ENCODE measurements around the gene HPX.

HPX gene

GRCh38 chr11:6459099-6459450, 18.3 kb upstream of the HPX start:
- no peak for DNase-seq (ENCODE audit: low read depth in 1 of 2, low spot score in 1 of 2)

GRCh38 chr11:6458352-6459098, 17.7 kb upstream of the HPX start:
- DNase-seq (ENCODE audit: low read depth in 1 of 2, low spot score in 1 of 2), result no peak

GRCh38 chr11:6457581-6458320, 17.0 kb upstream of the HPX start:
- no peak for DNase-seq (ENCODE audit: low read depth in 1 of 2, low spot score in 1 of 2)

DNA sequence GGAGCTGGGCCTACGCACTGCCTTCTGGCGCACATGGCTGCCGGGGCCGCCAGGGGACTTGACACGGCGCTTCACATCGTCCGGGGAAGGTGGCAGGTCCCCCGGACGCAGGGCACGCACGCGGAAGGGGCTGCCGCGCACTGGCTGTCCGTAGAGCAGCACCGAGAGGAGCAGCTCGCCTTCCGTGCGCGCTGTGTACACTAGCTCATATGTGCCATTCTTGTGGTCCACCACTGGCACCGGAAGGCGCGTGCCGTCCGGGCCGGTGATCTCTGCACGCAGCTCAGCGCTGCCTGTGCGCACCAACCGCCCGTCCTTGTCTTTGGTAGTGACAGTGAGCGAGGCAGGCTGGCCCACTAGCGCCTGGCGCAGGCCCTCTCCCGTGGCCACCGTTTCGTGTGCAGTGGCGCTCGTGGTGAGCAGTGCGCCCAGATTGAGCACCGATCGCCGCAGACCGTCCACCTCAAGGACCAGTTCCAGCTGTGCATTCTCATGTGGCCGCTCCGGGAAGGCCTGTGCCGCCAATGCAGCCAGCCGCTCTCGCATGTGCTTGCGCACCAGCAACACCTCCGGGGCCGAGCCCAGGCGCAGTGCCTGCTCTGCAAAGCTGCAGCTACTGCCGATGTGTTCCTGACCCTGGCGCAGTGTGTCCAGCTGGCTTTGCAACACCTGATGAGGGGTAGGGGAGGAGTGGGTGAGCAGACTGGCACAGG, 15.7 kb upstream of the HPX start:
- DNase-seq (ENCODE audit: low read depth in 1 of 2, low spot score in 1 of 2), result no peak

DNA sequence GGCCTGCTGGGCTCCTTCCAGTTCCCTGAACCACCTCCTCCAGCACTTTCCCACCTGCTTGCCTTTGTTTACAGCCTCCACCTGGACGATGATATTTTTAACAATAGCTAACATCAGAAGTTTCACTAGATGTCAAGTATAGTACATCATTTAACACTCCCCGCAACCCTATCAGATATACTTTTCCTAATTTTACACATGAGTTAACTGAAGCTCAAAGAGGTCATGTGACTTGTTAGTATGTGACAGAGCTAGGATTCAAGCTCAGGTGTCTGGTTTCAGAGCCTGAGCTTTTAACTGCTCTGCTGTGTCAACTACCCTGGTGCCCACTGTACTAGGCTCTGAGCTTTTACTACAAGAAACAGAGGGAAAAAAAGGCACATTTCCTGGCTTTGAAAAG, 14.3 kb upstream of the HPX start:
- DNase-seq (ENCODE audit: low read depth in 1 of 2, low spot score in 1 of 2), result no peak

- no peak for DNase-seq (ENCODE audit: low read depth in 1 of 2, low spot score in 1 of 2)
These were observed 12.4 kb upstream of the HPX start for GRCh38 chr11:6453152-6453551.

- no peak for DNase-seq (ENCODE audit: low read depth in 1 of 2, low spot score in 1 of 2)
These were observed 11.4 kb upstream of the HPX start for GRCh38 chr11:6452219-6452618.

DNA sequence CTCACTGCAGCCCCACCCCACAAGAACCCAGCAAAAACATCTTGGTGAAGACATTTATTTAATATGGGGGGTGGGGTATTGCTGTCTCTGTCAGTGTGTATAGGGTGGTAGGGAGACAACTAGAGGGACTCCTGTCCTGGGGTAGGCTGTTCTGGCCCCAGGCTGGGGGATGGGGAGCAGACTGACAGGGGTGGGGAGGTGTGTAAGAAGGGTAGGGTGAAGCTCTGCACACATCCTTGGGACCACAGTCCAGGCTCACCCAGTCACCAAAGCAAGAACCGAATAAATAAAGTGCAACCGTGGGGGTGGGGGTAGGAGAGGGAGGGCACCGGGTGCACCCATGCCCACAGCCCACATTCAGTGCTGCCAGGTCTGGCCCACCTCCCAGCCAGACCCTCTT, 7.8 kb upstream of the HPX start:
- no peak for DNase-seq (ENCODE audit: low read depth in 1 of 2, low spot score in 1 of 2)

DNA sequence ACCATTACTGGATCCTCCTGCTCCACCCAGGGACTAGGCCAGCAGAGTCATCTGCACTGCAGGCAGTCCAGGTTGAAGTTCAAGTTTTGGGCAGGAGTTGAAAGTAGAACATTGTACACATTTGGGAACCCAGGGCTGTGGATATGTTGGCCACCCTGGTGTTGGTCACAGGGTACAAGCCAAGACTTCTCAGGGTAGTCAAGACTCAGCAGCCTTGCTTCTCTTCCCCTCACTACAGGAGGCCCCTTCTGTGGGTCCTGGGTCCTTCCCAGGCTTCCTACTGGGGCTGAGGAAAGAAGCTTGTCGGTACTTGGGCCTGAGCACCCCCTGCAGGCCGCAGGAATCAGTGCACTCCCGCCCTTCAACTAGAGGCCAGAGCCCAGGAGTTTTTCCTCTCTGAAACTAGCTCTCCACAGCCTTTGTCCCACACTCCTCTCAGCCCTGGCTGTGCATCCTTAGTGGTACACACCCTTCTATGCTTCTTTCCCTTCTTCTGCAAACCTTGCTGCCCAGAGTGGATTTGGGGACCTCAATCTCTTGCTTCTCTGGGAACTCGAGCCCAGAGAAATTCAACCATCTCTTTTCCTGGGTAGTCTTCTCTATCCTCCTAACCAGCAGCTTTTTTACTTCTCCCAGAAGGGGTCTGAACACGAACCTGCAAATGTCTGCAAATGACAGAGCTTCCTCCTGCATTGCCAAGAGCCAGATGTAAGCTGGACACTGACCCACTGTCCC, 2.6 kb upstream of the HPX start:
- peak in 1 of 2 donors; percentile 9 for DNase-seq (ENCODE audit: low read depth in 1 of 2, low spot score in 1 of 2)

DNA sequence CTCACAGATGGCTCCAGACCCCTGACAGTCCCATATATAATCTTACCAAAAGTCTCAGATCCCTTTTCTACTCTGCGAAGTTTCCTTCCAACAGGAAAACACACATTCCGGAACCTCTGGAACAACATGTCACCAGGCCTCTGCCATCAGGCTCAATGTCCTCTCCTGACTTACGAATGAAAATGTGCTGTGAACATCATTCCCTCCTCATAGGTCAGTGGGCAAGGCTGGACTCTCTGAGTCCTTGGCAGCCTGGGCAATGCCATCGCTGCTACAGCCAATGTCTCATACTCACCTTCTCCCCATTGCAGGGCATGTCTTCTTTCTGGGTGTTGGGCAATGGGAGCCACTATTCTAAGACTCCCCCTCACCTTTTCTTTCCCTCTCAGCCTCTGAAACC, 1.7 kb upstream of the HPX start:
- DNase-seq (ENCODE audit: low read depth in 1 of 2, low spot score in 1 of 2), result no peak

- no peak for DNase-seq (ENCODE audit: low read depth in 1 of 2, low spot score in 1 of 2)
These were observed 1.7 kb downstream of the HPX start for GRCh38 chr11:6438979-6439571.

DNA sequence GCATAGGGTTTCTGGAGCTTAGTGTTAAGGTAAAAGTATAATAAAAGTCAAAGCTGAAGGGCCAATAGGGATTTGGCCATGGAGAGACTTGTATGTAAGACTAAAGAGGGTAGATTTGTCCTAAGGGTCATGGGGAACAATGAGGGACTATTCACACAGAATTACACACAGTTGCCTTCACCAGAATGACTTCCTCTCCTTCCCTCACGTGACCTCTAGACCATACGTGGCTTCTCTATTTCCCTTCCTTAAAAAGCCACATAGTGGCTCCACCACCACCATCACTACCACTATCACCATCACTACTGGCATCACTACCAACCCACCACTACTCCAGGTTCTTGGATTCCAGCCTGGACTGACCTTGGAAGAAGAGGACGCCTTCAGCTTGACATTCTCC, 2.8 kb downstream of the HPX start:
- DNase-seq (ENCODE audit: low read depth in 1 of 2, low spot score in 1 of 2), result no peak

DNA sequence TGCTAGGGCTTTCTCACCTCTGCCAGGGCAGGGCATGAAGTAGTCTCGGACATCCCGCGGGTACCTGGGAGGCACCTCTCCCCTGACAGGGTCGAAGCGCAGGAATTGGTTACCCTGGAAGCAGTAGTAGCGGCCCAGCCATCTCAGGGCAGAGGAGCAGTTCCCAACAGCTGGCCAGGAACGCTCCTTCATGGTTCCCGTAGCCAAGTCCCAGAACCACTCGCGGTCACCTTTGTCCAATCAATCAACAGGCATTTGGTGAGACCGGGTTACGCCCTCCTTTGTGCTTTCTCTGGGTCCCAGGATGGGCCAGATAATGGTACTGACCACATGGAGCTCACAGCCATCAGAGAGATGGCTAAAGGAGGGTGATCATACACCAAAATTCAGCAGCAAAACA, 3.4 kb downstream of the HPX start:
- DNase-seq (ENCODE audit: low read depth in 1 of 2, low spot score in 1 of 2), result no peak

GRCh38 chr11:6433998-6434660, 6.7 kb downstream of the HPX start:
- no peak for DNase-seq (ENCODE audit: low read depth in 1 of 2, low spot score in 1 of 2)

GRCh38 chr11:6431861-6432260, 8.9 kb downstream of the HPX start:
- no peak for DNase-seq (ENCODE audit: low read depth in 1 of 2, low spot score in 1 of 2)

- DNase-seq (ENCODE audit: low read depth in 1 of 2, low spot score in 1 of 2), result no peak
These were observed 13.3 kb downstream of the HPX start for GRCh38 chr11:6427516-6427915.

DNA sequence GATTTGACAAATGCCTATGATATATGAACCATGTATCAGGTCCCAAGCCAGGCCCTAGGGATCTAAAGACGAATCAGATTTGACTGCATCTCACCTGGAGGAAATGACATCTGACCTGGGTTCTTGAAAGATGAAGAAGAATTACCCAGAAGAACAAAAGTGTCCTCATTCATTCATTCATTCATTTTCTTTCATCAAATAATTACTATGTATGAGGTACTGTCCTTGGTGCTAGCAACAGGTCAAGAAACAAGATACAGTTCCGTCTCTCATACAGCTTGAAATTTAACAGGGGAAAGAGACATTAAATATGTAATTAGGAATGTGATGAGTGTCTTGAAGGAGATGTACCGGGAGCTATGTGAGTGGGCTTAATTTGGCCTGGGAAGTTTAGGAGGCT, 20.1 kb downstream of the HPX start:
- DNase-seq (ENCODE audit: low read depth in 1 of 2, low spot score in 1 of 2), result no peak

DNA sequence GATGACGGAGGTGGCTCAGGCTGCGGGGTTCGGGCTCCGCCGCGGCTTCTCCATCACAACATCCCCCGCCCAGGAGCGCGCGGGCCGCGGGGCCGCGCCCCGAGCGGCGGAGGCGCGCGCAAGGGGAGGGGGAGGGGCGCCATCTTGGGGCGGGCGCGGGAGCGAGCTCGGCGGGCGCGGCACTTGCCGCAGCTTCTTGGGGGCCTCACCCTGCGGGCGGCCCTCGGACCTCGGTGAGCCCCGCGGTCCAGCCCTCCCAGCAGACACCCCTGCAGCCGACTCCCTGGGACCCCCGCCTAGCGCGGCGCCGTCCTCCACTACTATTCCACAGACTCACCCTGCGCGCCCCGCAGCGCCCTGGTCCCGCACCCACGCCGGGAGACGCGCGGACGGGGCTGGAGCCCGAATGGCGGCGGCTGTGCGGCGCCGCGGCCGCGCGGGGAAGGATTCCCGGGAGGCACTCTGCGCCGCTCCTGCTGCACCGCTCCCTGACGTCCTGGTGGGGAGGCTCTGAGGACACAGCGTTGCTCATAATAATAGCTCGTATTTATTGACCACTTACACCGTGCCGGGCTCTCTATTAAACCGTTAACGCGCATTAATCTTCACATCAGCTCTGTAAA, 21.7 kb downstream of the HPX start, which contains the start of gene APBB1:
Gene APBB1 (minus strand): TSS at position 86 of the 623 bp plus-strand sequence. CDS start 7,747 bp downstream, outside the sequence.
- DNase-seq (ENCODE audit: low read depth in 1 of 2, low spot score in 1 of 2), result peak; percentile 50 to 66

DNA sequence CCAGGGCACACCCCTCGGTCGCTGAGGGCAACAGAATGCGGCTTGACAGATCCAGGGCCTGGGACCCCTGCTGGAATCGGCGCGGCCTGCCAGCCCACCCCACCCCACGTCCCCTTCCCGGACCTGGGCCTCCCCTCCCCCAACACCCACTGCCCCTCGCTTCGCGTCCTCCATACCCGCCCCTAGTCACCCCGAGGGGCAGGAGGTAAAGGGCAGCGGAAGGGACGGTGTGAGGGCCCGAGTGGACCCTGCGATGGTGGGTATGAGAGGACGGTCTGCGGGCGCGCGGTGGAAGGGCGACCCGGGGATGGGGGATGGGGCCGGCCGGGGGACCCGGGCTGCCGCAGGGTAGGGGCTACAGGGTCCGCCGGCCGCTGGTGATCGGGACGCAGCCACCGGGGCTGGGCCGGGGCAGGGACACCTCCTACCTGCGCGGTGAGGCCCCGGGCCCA, 22.2 kb downstream of the HPX start:
- no peak for DNase-seq (ENCODE audit: low read depth in 1 of 2, low spot score in 1 of 2)

All from activated T-helper 1 cell treated with anti-CD3 and anti-CD28 coated beads, Interleukin-2, amount 50 U/mL, for 16 hours (primary cell).